Neutrophil (primary cell): ENCODE measurements around the gene GPR42.

Experiments
- H3K27ac ChIP-seq: fragments of 200-600 bp; sonication (generic); 2 replicates; pipeline ENCODE4 v1.5.1; 2016; ENCODE audit warnings: mild to moderate bottlenecking, moderate library complexity
- H3K27me3 ChIP-seq: fragments of 200-600 bp; sonication (generic); 2 replicates; pipeline ENCODE4 v1.6.0; 2016; ENCODE audit warnings: mild to moderate bottlenecking
- H3K36me3 ChIP-seq: fragments of 200-600 bp; sonication (generic); 2 replicates; pipeline ENCODE4 v1.5.1; 2017
- H3K4me1 ChIP-seq, 2 experiments: fragments of 200-600 bp in 1 of 2; sonication (generic) in 1 of 2; 1 replicate in 1 of 2; 2 replicates in 1 of 2; pipeline versions ENCODE4 v1.5.1 to v1.6.1; 2013 to 2016; ENCODE audit warnings: low read depth in 1 of 2, low read length in 1 of 2, mild to moderate bottlenecking in 1 of 2, moderate library complexity in 1 of 2; ENCODE audit not compliant: control insufficient read depth in 1 of 2, insufficient read depth in 1 of 2
- H3K4me3 ChIP-seq, 2 experiments: fragments of 200-600 bp in 1 of 2; sonication (generic) in 1 of 2; 1 replicate in 1 of 2; 2 replicates in 1 of 2; pipeline ENCODE4 v1.5.1; 2013 to 2016; ENCODE audit warnings: low read depth in 1 of 2, low read length in 1 of 2, mild to moderate bottlenecking in 1 of 2, moderate library complexity in 1 of 2
- H3K9me3 ChIP-seq: fragments of 200-600 bp; sonication (generic); 2 replicates; pipeline ENCODE4 v1.5.1; 2016
- CTCF ChIP-seq: fragments of 200-600 bp; sonication (generic); IDR thresholded peaks from 2 replicates; pipeline ENCODE4 v1.5.1; 2016; ENCODE audit warnings: antibody characterized with exemption

GPR42 gene

GRCh38 chr19:35363001-35363590 is 7.8 kb upstream of the GPR42 start:
- no peaks in the 10 kb centered on the region for H3K36me3 ChIP-seq
- H3K9me3 ChIP-seq, result no peaks in the 10 kb centered on the region
- no peak for TF ChIP-seq CTCF
- no peak overlapping the region for H3K27ac ChIP-seq
- peaks cover 22% of the 10 kb centered on the region for H3K27me3 ChIP-seq
- peaks cover 3 to 4% of the 10 kb centered on the region in 2 experiments for H3K4me1 ChIP-seq
- no peak overlapping the region for H3K4me3 ChIP-seq

- Histone ChIP-seq H3K4me3 (no peak overlapping the region), H3K9me3 (no peaks in the 10 kb centered on the region), H3K36me3 (no peaks in the 10 kb centered on the region), H3K4me1 (no peaks in the 10 kb centered on the region), H3K27ac (no peak overlapping the region), H3K27me3 (peaks cover 22% of the 10 kb centered on the region)
- no peak for TF ChIP-seq CTCF
Observed at GRCh38 chr19:35363711-35364425, 7.0 kb upstream of the GPR42 start.

- no peaks in the 10 kb centered on the region for H3K36me3 ChIP-seq
- no peak for TF ChIP-seq CTCF
- no peaks in the 10 kb centered on the region for H3K4me1 ChIP-seq
- peaks cover 22% of the 10 kb centered on the region for H3K27me3 ChIP-seq
- no peak overlapping the region for H3K4me3 ChIP-seq
- H3K9me3 ChIP-seq, result no peaks in the 10 kb centered on the region
- H3K27ac ChIP-seq, result no peak overlapping the region
Observed at GRCh38 chr19:35365303-35365702, 5.6 kb upstream of the GPR42 start.

GRCh38 chr19:35368378-35368777 is 2.5 kb upstream of the GPR42 start:
- Histone ChIP-seq H3K27me3 (peaks cover 9% of the 10 kb centered on the region), H3K9me3 (no peaks in the 10 kb centered on the region), H3K4me1 (no peaks in the 10 kb centered on the region), H3K4me3 (no peak overlapping the region), H3K27ac (no peak overlapping the region), H3K36me3 (no peaks in the 10 kb centered on the region)
- no peak for TF ChIP-seq CTCF

- Histone ChIP-seq H3K9me3 (no peaks in the 10 kb centered on the region), H3K36me3 (no peaks in the 10 kb centered on the region), H3K4me1 (peaks cover 0 to 4% of the 10 kb centered on the region in 2 experiments), H3K4me3 (no peak overlapping the region), H3K27ac (no peak overlapping the region), H3K27me3 (peaks cover 12% of the 10 kb centered on the region)
- TF ChIP-seq CTCF, result no peak
Observed at GRCh38 chr19:35369522-35369921, 1.3 kb upstream of the GPR42 start.
